Activated CD4-positive, alpha-beta T cell treated with anti-CD3 and anti-CD28 coated beads, Interleukin-10, Interleukin-2, amounts not matched to agents 100 ng/mL and 50 ng/mL, durations not matched to agents 16 hours and 8 hours (primary cell): ENCODE data around the gene PRKAR2B.
"Not testable (repeated sequence)": the region's sequence is repeated elsewhere in the genome, so short reads cannot be mapped to it uniquely, and the experiment has no call there.

Experiments
- DNase-seq: peaks from one replicate; pipeline ENCODE4 v3.0.0-alpha.2; 2020

Gene PRKAR2B

DNA sequence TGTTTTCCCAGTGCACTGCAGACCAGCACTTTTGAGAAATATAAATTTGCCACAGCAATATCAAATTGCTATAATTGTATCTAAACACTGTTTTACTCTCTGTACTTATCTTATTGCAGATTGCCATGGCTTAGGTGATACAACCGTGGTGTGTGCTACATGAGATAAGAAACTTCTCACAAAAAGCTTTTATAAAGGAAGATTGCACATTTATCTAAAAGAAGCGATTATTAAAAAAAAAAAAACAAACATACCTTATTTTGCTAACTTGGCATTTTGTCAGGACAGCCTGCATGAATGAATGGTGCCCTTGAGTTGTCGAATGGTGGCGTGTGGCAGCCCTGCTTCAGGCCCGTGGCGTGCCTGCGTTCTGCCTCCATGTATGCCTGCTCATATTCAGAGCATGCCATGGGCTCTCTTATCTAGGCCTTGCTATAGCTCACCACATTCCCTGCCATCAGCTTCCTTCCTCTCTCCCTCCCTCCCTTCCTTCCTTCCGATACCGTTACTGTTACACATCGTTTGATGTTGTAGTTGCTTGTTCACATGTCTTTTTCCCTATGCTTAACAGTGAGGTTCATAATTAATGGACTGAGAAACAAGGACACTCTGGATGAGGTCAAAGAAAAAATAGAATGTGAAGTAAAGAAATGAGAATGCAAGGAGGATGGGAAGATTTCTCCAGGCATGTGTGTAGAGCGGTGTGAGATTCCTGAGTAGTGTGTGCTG lies 34.9 kb downstream of the PRKAR2B start:
- DNase-seq, result no peak

- DNase-seq, result no peak
Observed at GRCh38 chr7:107080099-107080505, 35.6 kb downstream of the PRKAR2B start.

GRCh38 chr7:107080533-107080932 lies 36.0 kb downstream of the PRKAR2B start:
- DNase-seq, result no peak

DNA sequence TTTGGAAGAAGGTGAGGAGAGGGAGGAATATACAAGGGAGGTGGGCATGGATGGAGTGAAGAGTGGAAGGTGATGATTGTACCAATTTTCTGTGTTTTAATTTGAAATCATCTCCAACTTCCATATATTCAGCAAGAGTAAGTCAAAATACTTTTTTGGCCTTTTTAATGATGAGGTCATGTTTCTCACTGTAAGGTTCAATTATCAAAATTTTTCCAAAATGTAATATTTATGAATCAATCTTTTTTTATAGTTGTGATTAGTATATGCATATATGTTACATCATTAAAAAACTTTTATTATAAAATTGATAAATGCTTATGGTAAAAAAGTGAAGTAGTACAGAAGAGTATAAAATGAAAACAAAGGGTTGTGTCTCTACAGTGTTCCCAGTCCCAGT lies 40.7 kb downstream of the PRKAR2B start:
- DNase-seq, result no peak

DNA sequence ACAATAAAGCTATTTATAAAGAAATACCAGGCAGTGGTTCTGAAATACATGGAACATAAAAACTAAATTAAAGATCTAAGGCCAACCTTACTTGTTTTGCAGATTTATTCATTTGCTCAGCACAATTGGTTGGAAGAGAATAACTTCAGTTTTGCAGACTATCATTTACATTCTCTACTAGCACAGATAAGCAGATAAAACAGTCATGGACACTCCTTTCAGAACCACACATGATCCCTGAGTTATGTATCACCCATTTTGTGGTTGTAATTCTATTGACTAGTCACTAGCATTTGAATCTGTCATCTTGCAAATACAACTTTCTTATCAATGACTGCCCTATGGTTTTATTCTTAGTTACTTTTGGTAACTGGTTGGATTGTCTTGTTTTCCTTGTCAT lies 45.1 kb downstream of the PRKAR2B start:
- DNase-seq, result no peak

- DNase-seq, result no peak
Observed at GRCh38 chr7:107090457-107090856, 46.0 kb downstream of the PRKAR2B start.

GRCh38 chr7:107091306-107091705 lies 46.8 kb downstream of the PRKAR2B start:
- no peak for DNase-seq

DNA sequence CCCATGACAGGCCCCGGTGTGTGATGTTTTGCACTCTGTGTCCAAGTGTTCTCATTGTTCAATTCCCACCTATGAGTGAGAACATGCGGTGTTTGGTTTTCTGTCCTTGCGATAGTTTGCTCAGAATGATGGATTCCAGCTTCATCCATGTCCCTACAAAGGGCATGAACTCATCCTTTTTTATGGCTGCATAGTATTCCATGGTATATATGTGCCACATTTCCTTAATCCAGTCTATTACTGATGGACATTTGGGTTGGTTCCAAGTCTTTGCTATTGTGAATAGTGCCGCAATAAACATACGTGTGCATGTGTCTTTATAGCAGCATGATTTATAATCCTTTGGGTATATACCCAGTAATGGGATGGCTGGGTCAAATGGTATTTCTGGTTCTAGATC lies 49.2 kb downstream of the PRKAR2B start:
- not testable (repeated sequence) for DNase-seq

DNA sequence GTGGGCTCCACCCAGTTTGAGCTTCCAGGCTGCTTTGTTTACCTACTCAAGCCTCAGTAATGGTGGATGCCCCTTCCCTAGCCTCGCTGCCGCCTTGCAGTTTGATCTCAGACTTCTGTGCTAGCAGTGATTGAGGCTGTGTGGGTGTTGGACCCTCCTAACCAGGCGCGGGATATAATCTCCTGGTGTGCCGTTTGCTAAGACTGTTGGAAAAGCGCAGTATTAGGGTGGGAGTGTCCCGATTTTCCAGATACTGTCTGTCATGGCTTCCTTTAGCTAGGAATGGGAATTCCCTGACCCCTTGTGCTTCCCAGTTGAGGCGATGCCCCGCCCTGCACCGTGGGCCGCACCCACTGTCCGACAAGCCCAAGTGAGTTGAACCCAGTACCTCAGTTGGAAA lies 54.6 kb downstream of the PRKAR2B start:
- not testable (repeated sequence) for DNase-seq

GRCh38 chr7:107100824-107101223 lies 56.3 kb downstream of the PRKAR2B start:
- DNase-seq, result no peak

- DNase-seq, result peak; percentile 12
Observed at GRCh38 chr7:107103369-107103768, 58.9 kb downstream of the PRKAR2B start.

DNA sequence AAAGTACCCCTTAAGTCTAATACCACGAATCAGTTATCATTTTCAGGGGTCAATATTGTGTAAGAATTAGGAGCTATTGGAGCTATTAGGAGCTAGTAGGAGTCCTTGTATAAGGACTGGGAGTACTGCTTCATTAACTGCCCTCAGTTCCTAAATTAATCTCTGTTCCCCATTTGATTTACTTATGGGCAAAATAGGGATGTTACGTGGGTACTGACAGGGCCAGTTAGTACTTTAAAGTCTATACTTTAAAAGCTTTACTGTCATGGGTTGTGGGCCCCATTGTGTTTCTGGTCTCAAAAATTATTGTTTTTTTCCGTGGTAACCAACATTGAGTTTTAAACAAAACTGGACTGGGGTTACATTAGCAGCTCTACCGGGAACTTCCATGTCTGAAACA lies 60.3 kb downstream of the PRKAR2B start:
- DNase-seq, result no peak

GRCh38 chr7:107105591-107106245 lies 61.2 kb downstream of the PRKAR2B start:
- no peak for DNase-seq

GRCh38 chr7:107108793-107109371 lies 64.4 kb downstream of the PRKAR2B start:
- no peak for DNase-seq

- no peak for DNase-seq
Observed at GRCh38 chr7:107109955-107110354, 65.5 kb downstream of the PRKAR2B start.

- DNase-seq, result no peak
Observed at GRCh38 chr7:107111196-107111595, 66.7 kb downstream of the PRKAR2B start.

GRCh38 chr7:107113866-107114265 lies 69.4 kb downstream of the PRKAR2B start:
- DNase-seq, result no peak

DNA sequence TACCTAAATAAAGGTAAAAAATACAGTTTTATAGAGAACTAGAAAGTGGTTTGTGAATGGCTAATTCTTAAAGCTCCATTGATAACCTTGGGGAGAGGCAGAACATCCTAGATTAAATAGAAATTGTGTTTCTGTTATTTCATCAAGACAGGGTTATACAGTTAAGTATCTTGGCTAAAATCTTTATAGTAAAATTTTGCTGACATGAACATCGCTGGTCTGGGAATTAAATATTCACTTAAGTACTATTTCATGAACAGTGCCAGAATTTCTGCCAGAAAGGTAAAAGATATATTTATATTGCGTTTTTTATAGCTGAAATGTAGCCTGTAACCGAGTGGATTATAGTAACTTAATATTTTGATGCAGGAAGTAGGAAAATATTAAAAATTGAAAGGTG lies 70.6 kb downstream of the PRKAR2B start:
- DNase-seq, result no peak

GRCh38 chr7:107115762-107116540 lies 71.4 kb downstream of the PRKAR2B start:
- DNase-seq, result no peak

DNA sequence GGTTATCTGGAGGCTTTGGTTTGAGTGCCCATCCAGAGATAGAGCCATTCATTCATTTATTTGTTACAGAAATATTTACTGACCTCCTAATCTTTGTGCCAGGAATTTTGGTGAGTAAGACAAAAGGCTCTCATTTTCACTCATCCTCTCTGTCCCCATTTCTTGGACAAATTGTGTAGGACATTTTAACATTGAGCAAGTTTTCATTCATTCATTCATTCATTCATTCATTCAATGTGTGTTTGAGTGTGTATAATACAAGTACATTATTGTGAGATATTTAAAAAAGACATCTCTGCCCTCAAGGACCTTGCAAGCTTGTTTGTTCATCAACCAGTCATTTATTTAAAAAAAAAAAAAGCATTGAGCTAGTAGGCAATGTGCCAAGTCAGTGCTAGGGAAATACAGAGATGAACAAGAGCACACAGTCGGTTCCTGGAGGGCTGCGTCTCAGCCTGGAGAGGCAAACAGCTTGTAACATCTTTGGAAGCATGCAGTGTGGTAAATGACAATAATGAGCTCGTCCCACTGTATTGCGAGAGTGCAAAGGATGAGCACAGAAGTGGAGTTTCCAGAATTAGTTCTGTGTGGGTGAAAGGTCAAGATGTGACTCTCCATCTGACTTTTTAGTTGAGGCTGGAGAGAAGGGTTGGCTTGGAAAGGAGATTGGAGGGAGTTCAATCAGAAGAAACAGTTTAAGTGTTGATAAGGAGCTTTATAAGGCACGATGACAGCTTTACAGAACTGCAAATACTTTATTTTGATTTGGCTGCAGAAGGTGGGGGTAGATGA lies 73.8 kb downstream of the PRKAR2B start:
- no peak for DNase-seq

- no peak for DNase-seq
Observed at GRCh38 chr7:107119376-107120105, 75.0 kb downstream of the PRKAR2B start.

GRCh38 chr7:107122486-107122911 lies 78.0 kb downstream of the PRKAR2B start:
- DNase-seq, result peak; percentile 1
